ENCODE measurements around the gene PSG5. TPM values are rescaled to one million over a fixed set of nuclear protein-coding genes. Genes with fewer than 3 reads are reported as not detected.
"Not testable (repeated sequence)": the region's sequence is repeated elsewhere in the genome, so short reads cannot be mapped to it uniquely, and the experiment has no call there.

The PSG5 gene
- total RNA-seq, 1 donor from 2014 or later = not detected

GRCh38 chr19:43207991-43208390 lies 21.7 kb upstream of the PSG5 start:
- Histone ChIP-seq H3K9me3 (no peaks in the 10 kb centered on the region), H3K4me1 (no peaks in the 10 kb centered on the region), H3K27me3 (no peaks in the 10 kb centered on the region), H3K4me3 (no peak overlapping the region), H3K36me3 (no peaks in the 10 kb centered on the region), H3K27ac (no peak overlapping the region)
- no peak for DNase-seq (ENCODE audit: extremely low spot score in 2 of 2)
- TF ChIP-seq POLR2A (IDR thresholded peaks at IDR 0.05) (no peak), CTCF (IDR thresholded peaks at IDR 0.05) (no peak), POLR2AphosphoS5 (IDR thresholded peaks at IDR 0.05; ENCODE audit: insufficient read depth in 1 of 2, low read depth in 1 of 2) (no peak)
- intact Hi-C loops (cut with DNase I) = no loop called here

DNA sequence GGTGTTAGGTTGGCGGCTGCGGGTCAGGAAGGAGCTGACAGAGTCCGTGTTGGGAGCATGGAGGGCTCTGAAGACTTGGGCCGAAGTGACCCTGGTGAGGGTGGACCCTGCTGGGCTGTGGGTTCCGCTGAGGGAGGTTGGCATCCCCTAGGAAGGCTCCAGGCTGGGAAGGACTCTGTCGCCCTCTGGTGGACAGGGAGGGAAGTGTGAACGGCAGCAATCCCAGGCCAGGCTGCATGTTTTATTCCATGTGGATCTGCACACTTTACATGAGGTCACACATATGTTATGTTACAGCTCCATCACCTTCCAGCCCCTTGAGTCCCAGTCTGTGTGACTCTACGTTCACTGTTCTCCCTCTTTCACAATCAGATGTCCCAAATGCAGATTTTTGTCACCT lies 20.8 kb upstream of the PSG5 start:
- intact Hi-C loops (cut with DNase I); H3K4me3 ChIP-seq; H3K4me1 ChIP-seq; H3K27ac ChIP-seq; H3K36me3 ChIP-seq; H3K9me3 ChIP-seq; H3K27me3 ChIP-seq; DNase-seq (ENCODE audit: extremely low spot score in 2 of 2): not testable (repeated sequence)
- TF ChIP-seq CTCF (IDR thresholded peaks at IDR 0.05) = peak in 1 of 3 experiments; percentile 8

- H3K27me3 ChIP-seq; intact Hi-C loops (cut with DNase I); H3K27ac ChIP-seq; H3K9me3 ChIP-seq; H3K4me1 ChIP-seq; H3K36me3 ChIP-seq; H3K4me3 ChIP-seq; DNase-seq (ENCODE audit: extremely low spot score in 2 of 2): not testable (repeated sequence)
Measured at GRCh38 chr19:43205471-43206105, 19.3 kb upstream of the PSG5 start, which contains the start of gene PSG4. TSS of gene PSG4 (minus strand) at chr19:43205638. CDS start at chr19:43205536, 102 bp downstream.

- H3K27me3 ChIP-seq; intact Hi-C loops (cut with DNase I); H3K9me3 ChIP-seq; H3K4me3 ChIP-seq; H3K4me1 ChIP-seq; DNase-seq (ENCODE audit: extremely low spot score in 2 of 2); H3K27ac ChIP-seq; H3K36me3 ChIP-seq: not testable (repeated sequence)
Measured at GRCh38 chr19:43203611-43204010, 17.3 kb upstream of the PSG5 start.

GRCh38 chr19:43201891-43202290 lies 15.6 kb upstream of the PSG5 start:
- H3K27ac ChIP-seq; H3K4me3 ChIP-seq; H3K27me3 ChIP-seq; H3K36me3 ChIP-seq; H3K4me1 ChIP-seq; DNase-seq (ENCODE audit: extremely low spot score in 2 of 2); intact Hi-C loops (cut with DNase I); H3K9me3 ChIP-seq: not testable (repeated sequence)

GRCh38 chr19:43201337-43201801 lies 15.0 kb upstream of the PSG5 start:
- intact Hi-C loops (cut with DNase I); H3K27ac ChIP-seq; H3K27me3 ChIP-seq: not testable (repeated sequence)

DNA sequence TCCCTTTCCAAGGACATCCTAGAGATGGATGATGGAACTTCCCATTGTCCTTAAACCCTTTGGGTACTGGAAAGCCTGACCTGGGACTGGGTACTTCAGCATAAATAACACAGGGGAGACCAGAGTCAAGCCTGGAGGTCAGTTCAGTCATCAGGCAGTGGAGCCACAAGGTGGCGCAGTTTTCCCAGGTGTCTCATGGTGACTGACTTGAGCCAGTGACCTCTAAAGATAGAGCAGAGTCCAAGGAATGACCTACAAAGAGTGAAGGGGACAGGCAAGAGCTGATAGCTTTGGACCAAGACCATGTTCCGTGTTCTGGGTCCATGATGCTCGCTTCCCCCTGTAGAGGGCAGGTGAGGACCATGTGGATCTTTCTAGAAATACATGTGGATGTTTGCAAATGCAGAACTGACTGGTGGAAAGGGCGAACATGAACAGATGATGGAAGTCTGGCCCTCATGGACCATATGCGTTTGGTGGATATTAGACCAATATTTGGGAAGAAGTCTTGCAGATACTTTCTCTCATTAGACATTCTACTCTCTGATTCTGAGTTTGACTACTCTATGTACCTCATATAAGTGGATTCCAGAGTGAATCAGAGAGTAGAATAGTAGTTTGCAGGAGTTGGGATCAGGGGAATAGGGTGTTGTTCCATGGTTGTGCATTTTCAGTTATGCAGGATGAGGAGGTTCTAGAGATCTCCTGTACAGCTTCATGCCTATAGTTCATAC lies 12.5 kb upstream of the PSG5 start:
- DNase-seq (ENCODE audit: extremely low spot score in 2 of 2); H3K9me3 ChIP-seq: not testable (repeated sequence)

More at GRCh38 chr19:43201337-43201801, 15.0 kb upstream of the PSG5 start:
- H3K4me1 ChIP-seq; H3K36me3 ChIP-seq; DNase-seq (ENCODE audit: extremely low spot score in 2 of 2); H3K4me3 ChIP-seq; H3K9me3 ChIP-seq: not testable (repeated sequence)

GRCh38 chr19:43197666-43198397 lies 11.5 kb upstream of the PSG5 start:
- H3K9me3 ChIP-seq; intact Hi-C loops (cut with DNase I); DNase-seq (ENCODE audit: extremely low spot score in 2 of 2); H3K4me1 ChIP-seq; H3K36me3 ChIP-seq; H3K27me3 ChIP-seq; H3K4me3 ChIP-seq; H3K27ac ChIP-seq: not testable (repeated sequence)

More for the DNA sequence above, 12.5 kb upstream of the PSG5 start:
- H3K27me3 ChIP-seq; H3K27ac ChIP-seq; H3K4me3 ChIP-seq; H3K36me3 ChIP-seq; H3K4me1 ChIP-seq; intact Hi-C loops (cut with DNase I): not testable (repeated sequence)

DNA sequence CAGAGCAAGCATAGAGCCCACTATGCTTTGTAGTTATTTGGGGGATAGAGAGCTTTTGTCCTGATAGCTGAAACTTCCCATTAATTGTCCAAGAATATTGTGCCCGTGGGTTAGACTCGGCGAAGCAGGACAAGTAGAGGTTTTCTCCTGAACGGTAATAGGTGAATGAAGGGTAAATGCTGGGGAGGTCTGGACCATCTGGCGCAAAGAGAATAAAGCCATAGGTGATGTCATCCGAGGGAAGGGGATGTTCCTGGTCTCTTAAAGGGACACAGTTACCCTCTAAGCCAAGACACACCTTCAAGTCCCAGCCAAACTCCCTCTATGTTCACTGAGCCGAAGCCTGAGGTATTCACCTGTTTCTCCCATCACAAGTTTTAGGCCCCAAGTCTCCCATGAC lies 8.1 kb upstream of the PSG5 start:
- H3K9me3 ChIP-seq; intact Hi-C loops (cut with DNase I); H3K4me1 ChIP-seq; H3K27me3 ChIP-seq; H3K4me3 ChIP-seq; DNase-seq (ENCODE audit: extremely low spot score in 2 of 2); H3K27ac ChIP-seq; H3K36me3 ChIP-seq: not testable (repeated sequence)

GRCh38 chr19:43192381-43193155 lies 6.2 kb upstream of the PSG5 start:
- H3K27me3 ChIP-seq; DNase-seq (ENCODE audit: extremely low spot score in 2 of 2); H3K4me3 ChIP-seq; intact Hi-C loops (cut with DNase I); H3K9me3 ChIP-seq; H3K4me1 ChIP-seq; H3K27ac ChIP-seq; H3K36me3 ChIP-seq: not testable (repeated sequence)
